ENCODE data around the gene MAP3K20. TPM values are rescaled to one million over a fixed set of nuclear protein-coding genes. Genes with fewer than 3 reads are reported as not detected.

The MAP3K20 gene
- total RNA-seq, 1 experiment from 2014 or later = 150 TPM

GRCh38 chr2:173247156-173247555, 171.5 kb downstream of the MAP3K20 start:
- Mint-ChIP-seq H3K27ac (ENCODE audit: low read depth, unreplicated experiment) (no peak overlapping the region), H3K4me1 (ENCODE audit: insufficient read depth, unreplicated experiment) (no peaks in the 10 kb centered on the region), H3K27me3 (ENCODE audit: insufficient read depth, unreplicated experiment) (no peaks in the 10 kb centered on the region), H3K9me3 (ENCODE audit: unreplicated experiment) (no peaks in the 10 kb centered on the region), H3K36me3 (ENCODE audit: insufficient read depth, unreplicated experiment) (peaks cover 44% of the 10 kb centered on the region), H3K4me3 (ENCODE audit: unreplicated experiment) (no peak overlapping the region)
- ChIA-PET POLR2A (no interaction called here), CTCF (no interaction called here)
- BruUV-seq (replicated peaks) = no TSS peak
- intact Hi-C loops (cut with micrococcal nuclease) = loop anchor here (10.0 kb wide), 1 partner anchor 108 kb away; the partner anchor contains the start of gene CDCA7
- no peak for TF ChIP-seq CTCF (IDR thresholded peaks at IDR 0.05; ENCODE audit: unreplicated experiment)
- no peak for DNase-seq (ENCODE audit: unreplicated experiment)

GRCh38 chr2:173248381-173248780, 172.7 kb downstream of the MAP3K20 start:
- Mint-ChIP-seq H3K9me3 (ENCODE audit: unreplicated experiment) (no peaks in the 10 kb centered on the region), H3K36me3 (ENCODE audit: insufficient read depth, unreplicated experiment) (peaks cover 42% of the 10 kb centered on the region), H3K4me3 (ENCODE audit: unreplicated experiment) (no peak overlapping the region), H3K27me3 (ENCODE audit: insufficient read depth, unreplicated experiment) (no peaks in the 10 kb centered on the region), H3K27ac (ENCODE audit: low read depth, unreplicated experiment) (no peak overlapping the region), H3K4me1 (ENCODE audit: insufficient read depth, unreplicated experiment) (no peaks in the 10 kb centered on the region)
- POLR2A ChIA-PET = interaction anchor here (0.6 to 1.0 kb wide), 3 partner anchors 17 to 383 kb away, joined by 3 to 5 read pairs (median 3); no protein-coding TSS in a partner anchor
- CTCF ChIA-PET = interaction anchor here (1.0 kb wide), 2 partner anchors 36 to 217 kb away, joined by 3 to 4 read pairs; no protein-coding TSS in a partner anchor
- BruUV-seq (replicated peaks) = no TSS peak
- TF ChIP-seq CTCF (IDR thresholded peaks at IDR 0.05; ENCODE audit: unreplicated experiment) = no peak
- DNase-seq (ENCODE audit: unreplicated experiment) = no peak
- intact Hi-C loops (cut with micrococcal nuclease) = loop anchor here (10.0 kb wide), 1 partner anchor 106 kb away; the partner anchor contains the start of gene CDCA7

GRCh38 chr2:173249661-173250641, 174.3 kb downstream of the MAP3K20 start:
- BruUV-seq (replicated peaks) = no TSS peak
- ChIA-PET POLR2A (interaction anchor here (0.5 to 0.7 kb wide), 2 partner anchors 26 to 304 kb away, joined by 3 to 5 read pairs; no protein-coding TSS in a partner anchor), CTCF (interaction anchor here (0.9 kb wide), 1 partner anchor 221 kb away, joined by 4 read pairs; no protein-coding TSS in a partner anchor)
- no peak for DNase-seq (ENCODE audit: unreplicated experiment)
- TF ChIP-seq CTCF (IDR thresholded peaks at IDR 0.05; ENCODE audit: unreplicated experiment) = no peak
- H3K36me3 Mint-ChIP-seq (ENCODE audit: insufficient read depth, unreplicated experiment) = peaks cover 44% of the 10 kb centered on the region
- intact Hi-C loops (cut with micrococcal nuclease) = loop anchor here (10.0 kb wide), 1 partner anchor 105 kb away; the partner anchor contains the start of gene CDCA7
- no peaks in the 10 kb centered on the region for H3K4me1 Mint-ChIP-seq (ENCODE audit: insufficient read depth, unreplicated experiment)
- H3K27ac Mint-ChIP-seq (ENCODE audit: low read depth, unreplicated experiment) = no peak overlapping the region
- no peaks in the 10 kb centered on the region for H3K9me3 Mint-ChIP-seq (ENCODE audit: unreplicated experiment)
- H3K4me3 Mint-ChIP-seq (ENCODE audit: unreplicated experiment) = no peak overlapping the region
- H3K27me3 Mint-ChIP-seq (ENCODE audit: insufficient read depth, unreplicated experiment) = no peaks in the 10 kb centered on the region

- Mint-ChIP-seq H3K4me3 (ENCODE audit: unreplicated experiment) (no peak overlapping the region), H3K9me3 (ENCODE audit: unreplicated experiment) (no peaks in the 10 kb centered on the region), H3K36me3 (ENCODE audit: insufficient read depth, unreplicated experiment) (peaks cover 38% of the 10 kb centered on the region), H3K4me1 (ENCODE audit: insufficient read depth, unreplicated experiment) (no peaks in the 10 kb centered on the region), H3K27me3 (ENCODE audit: insufficient read depth, unreplicated experiment) (no peaks in the 10 kb centered on the region), H3K27ac (ENCODE audit: low read depth, unreplicated experiment) (no peak overlapping the region)
- no peak for TF ChIP-seq CTCF (IDR thresholded peaks at IDR 0.05; ENCODE audit: unreplicated experiment)
- DNase-seq (ENCODE audit: unreplicated experiment) = no peak
- BruUV-seq (replicated peaks) = no TSS peak
- intact Hi-C loops (cut with micrococcal nuclease) = no loop called here
- CTCF ChIA-PET = no interaction called here
- POLR2A ChIA-PET = no interaction called here
These were observed 175.6 kb downstream of the MAP3K20 start for GRCh38 chr2:173251225-173251624.

Measured in MCF 10A (cell line).